ENCODE data around the gene GNB1L. TPM values are rescaled to one million over a fixed set of nuclear protein-coding genes. Genes with fewer than 3 reads are reported as not detected.

The GNB1L gene
- total RNA-seq, 1 experiment from 2014 or later: 9.6 TPM

DNA sequence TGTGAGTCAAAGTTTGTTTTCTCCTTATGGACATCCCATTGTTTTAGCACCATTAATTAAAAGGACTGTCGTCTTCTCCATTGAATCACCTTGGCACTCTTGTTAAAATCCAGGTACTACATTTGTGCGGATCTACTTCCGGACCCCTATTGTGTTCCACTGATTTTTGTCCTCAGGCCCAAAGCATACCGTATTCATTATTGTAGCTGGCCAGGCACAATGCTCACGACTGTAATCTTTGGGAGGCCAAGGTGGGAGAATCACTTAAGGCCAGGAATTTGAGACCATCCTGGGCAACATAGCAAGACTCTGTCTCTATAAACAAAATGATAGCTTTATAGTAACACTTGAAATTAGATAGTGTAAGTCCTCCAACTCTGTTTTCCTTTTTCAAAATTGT is 8.9 kb upstream of the GNB1L start:
- DNase-seq (ENCODE audit: low spot score): no peak

GRCh38 chr22:19862619-19863246 is 8.1 kb upstream of the GNB1L start:
- DNase-seq (ENCODE audit: low spot score): no peak

DNA sequence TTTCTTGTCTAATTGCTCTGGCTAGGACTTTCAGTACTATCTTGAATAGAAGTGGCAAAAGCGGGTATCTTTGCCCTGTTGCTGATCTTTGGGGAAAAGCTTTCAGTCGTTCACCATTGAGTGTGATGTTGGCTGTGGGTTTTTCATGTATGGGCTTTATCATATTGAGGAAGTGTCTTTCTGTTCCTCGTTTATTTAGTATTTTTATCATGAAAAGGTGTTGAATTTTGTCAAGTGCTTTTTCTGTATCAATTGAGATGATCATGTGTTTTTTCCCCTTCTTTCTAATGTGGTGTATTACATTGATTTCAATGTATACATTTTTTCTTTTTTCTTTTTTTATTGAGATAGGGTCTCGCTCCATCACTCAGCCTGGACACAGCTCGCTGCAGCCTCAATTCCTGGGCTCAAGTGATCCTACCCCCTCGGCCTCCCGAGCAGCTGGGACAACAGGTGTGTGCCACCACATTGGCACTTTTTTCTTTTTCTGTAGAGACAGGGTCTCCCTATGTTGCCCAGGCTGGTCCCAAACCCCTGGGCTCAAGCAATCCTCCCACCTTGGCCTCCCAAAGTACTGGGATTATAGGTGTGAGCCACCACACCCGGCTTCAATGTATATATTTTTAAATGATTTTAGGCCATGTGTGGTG is 5.3 kb upstream of the GNB1L start:
- DNase-seq (ENCODE audit: low spot score): no peak

DNA sequence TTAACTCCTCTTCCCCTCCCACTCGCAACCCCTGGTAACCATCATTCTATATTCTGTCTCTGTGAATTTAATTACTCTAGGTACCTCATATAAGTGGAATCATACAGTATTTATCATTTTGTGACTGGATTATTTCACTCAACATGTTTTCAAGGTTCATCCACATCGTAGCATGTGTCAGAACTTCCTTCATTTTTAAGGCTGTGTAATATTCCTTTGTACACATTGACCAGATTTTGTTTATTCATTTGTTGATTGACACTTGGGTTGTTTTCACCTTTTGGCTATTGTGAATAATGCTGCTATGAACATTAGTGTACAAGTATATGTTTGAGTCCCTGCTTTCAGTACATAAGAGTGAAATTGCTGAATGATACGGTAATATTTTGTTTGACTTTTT is 2.7 kb upstream of the GNB1L start:
- no peak for DNase-seq (ENCODE audit: low spot score)

DNA sequence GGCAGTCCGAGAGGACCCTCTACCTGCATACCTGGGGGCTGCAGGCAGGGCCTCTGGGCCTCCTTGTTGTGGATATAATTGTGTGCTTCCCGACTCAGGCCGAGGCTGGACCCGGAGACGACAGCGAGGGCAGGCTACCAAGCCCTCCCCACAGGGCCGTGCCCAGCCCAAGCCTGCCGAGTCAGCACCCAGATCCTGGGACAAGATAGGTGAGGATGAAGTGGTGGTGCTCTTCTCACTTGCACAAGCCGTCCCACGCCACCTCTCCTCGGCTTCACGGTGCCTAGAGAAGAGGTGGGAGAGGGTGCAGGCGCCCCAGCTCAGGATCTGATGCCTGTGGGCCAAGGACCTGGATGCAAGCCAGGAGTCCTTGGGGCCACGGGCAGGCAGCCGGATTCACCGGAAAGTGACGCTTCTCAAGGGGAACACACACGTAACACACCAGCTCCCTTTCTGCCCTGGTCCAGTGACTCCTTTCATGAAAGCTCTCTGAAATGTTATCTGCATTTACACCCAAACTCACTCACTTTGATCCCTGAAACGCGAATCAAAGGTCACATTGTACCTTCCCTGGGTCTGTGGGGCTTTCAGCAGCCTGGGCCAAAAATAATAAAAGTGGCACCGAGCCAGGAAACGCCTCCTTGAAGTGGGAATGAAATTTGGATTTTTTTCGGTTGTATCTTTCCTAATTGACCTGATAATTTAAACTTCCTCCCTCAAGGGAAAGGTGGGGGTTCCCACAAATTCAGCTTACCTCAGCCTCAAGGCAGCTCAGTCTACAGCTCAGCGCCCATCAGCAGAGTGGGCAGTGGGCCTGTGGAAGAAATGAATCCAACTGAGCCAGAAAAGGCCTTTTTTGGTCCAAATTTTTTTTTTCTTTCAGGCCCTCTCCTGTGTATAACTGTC is 1.1 kb upstream of the GNB1L start:
- DNase-seq (ENCODE audit: low spot score): peak; percentile 43

GRCh38 chr22:19853879-19854777 is 546 bp downstream of the GNB1L start:
- no peak for DNase-seq (ENCODE audit: low spot score)

DNA sequence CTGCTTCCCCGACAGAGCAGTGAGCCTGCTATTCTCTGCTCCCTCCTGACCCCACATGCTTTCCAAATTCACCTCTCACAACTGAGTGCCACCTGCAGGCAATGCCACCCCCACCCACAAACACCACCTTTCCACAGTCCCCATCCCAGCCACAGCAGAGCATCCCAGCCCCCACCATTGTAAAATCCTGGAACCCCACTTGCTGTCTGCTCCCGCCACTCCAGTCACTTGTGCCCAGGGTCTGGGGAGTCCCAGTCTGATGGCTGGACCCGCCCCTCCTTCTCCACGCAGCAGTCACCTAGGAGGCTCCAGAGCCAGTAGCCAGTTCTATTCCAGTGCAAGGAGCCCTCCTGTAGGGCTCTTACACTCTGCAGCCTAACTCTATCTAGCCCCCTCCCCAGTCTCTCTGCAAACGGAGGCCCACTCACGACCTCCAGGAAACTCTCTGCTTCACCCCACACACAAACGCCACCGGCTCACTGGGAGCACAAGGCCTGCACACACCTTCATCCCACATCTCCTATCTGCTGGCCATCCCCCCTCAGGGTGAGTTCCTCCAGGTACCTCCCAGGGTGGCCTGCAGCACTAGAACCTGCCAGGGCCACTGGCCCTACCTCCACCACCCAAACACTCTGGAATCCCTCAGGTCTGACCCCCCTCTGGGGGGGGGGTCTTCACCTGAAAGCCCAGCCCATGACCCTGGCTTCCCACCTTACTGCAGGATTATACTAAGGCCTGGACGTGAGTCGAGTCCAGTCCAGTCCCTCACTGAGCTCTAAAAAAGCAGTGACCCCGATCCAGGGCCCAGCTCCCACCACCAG is 1.4 kb downstream of the GNB1L start:
- no peak for DNase-seq (ENCODE audit: low spot score)

- DNase-seq (ENCODE audit: low spot score): no peak
These were observed 2.4 kb downstream of the GNB1L start for GRCh38 chr22:19852177-19852781.

DNA sequence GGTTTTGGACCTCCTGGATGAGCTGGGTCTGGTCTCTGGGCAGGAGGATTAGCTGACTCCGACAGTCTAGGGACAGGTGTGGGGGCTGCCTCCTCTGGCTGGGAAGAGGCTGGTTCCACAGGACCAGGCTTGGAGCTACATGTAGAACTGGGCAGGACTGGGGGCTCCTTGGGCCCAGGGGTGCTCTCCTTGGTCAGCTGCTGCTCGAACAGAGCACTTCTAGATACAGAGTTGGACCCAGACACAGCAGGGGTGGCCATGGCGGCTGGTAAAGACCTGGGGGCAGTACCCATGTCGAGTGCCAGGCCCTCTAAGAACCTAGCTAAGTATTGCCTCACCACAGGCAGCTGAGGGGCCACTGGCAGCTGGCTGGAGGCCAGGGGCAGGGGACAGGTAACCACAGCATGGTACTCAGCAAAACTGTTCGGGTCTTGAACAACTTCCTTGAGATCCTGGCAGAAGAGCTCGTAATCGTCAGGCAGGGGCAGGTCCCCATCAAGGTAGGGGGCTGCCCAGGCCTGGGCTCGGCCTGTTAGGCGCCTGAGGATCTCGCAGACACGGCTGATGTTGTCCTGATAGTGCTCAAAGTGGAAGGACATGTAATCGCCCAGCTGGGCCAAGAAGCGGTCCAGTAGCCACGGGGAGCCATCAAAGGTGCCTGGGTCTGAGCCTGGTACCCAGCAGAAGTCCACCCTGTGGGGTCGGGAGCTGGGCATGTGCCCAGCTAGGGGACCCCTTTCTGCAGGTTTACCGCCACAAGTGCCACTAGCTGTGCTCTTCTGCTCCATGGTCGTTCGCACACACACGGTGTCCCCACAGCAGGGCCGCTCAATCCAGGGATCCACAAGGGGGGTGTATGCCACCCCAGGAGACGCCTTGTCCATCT is 3.1 kb downstream of the GNB1L start:
- DNase-seq (ENCODE audit: low spot score): no peak

- DNase-seq (ENCODE audit: low spot score): no peak
These were observed 3.9 kb downstream of the GNB1L start for GRCh38 chr22:19850763-19851109.

DNA sequence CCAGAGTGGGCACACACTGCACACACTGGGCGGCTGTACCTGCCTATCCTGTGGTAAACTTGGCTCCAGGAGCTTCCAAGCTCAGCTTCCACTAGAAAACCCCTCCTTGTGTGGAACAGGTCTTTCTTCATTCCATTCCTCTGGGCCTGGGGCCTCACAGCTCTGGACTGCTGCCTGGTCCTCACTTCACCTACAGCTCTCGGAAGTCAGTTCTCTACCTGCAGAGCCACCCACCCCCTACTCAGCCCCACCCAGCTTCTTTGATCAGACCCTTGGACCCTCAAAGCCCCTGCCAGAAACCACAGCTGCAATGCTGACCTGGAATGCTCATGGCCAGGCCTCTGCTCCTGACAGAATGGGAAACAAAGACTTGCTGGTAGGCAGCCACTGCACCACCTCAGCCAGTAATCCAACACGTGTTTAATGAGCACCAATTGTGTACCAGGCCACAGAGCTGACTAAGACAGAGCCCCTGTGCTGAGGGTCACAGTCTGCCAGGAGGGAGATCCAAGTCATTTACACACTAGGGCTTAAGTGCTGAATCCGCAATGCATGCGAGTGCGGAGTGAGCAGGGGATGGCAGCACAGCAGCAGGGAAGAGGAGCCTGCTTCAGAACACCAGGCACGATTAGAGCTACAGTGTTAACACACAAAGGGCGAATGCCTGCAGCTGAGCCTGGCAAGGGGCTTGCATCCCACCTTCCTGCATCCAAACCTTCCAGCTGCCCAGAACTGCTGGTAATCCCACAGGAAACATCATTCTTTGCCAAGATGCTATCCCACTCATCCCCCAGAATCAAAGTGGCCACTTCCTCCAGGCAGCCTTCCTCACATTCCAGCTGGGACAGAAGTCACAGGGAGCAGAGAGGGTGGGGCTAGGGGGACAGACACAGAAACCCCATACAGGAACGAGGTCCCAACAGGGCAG is 4.6 kb downstream of the GNB1L start:
- DNase-seq (ENCODE audit: low spot score): no peak

DNA sequence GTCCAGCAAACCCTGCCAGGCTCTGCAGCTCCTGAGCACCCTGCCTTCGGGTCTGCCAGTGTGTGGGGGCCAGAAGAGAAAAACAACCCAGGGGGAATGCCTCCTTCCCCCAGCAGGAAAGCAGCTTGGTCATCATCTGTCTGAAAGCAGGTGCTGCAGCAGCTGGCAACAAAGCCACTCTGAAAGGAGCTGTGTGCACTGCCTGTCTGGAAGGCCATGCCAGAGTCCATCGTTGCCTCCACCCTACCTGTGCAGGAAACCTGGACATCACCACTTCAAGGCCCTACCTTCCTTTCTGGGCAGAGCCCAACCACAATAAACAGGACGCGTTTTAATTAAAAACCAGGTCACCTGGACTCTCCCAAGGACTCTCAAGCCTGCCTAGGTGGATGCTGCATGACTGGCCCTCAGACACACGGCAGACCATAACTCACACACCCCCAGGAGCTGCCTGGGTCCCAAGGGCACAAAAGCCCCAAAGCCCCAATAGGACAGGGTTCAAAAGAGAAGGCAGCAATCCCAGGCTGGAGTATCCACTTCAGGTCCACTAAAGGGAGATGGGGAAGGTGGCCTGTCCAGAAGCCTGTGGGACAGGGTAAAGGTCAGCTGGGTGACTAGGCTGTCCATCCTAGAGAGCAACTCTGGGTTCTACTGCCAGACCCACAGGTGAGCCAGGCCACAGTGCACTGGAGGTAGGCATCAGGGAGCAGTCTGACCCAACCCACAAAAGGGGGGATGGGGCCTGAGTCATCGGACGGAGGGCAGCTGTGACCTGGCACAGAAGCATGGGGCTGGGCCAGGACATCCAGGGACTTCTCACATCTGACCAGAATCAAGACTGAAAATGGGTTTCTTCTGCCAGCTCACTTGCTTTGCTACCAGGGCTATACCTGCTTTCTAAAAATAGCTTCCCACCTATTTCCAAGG is 6.1 kb downstream of the GNB1L start:
- peak; percentile 55 for DNase-seq (ENCODE audit: low spot score)

- no peak for DNase-seq (ENCODE audit: low spot score)
These were observed 7.4 kb downstream of the GNB1L start for GRCh38 chr22:19847345-19847632.

GRCh38 chr22:19846620-19847344 is 7.9 kb downstream of the GNB1L start:
- no peak for DNase-seq (ENCODE audit: low spot score)

GRCh38 chr22:19845054-19845722 is 9.5 kb downstream of the GNB1L start:
- no peak for DNase-seq (ENCODE audit: low spot score)

- peak; percentile 55 for DNase-seq (ENCODE audit: low spot score)
These were observed 10.2 kb downstream of the GNB1L start for GRCh38 chr22:19844377-19845053.

Data from A172 (cell line).